H1 (cell line): ENCODE results near the gene TNFSF12. TPM values are rescaled to one million over a fixed set of nuclear protein-coding genes. Genes with fewer than 3 reads are reported as not detected.

ENCODE experiments used
- CTCF ChIA-PET: fragments of 300-600 bp; sonication (Branson Sonifier 250); formaldehyde crosslinking; loops from one replicate; lab custom pipeline; 2021; ENCODE audit not compliant: partially characterized antibody; lab: Charles Lee
- POLR2A ChIA-PET: fragments of 300-600 bp; sonication (Branson Sonifier 250); formaldehyde crosslinking; loops from one replicate; lab custom pipeline; 2021; ENCODE audit warnings: inconsistent platforms; ENCODE audit not compliant: partially characterized antibody; lab: Charles Lee
- DNase-seq, 2 experiments: peaks; one replicate each; pipeline versions ENCODE4 v3.0.0 to v3.0.0-alpha.2; 2010 to 2022; ENCODE audit warnings: low spot score in 2 of 2, low read depth in 1 of 2, mixed read lengths in 1 of 2
- FAIRE-seq: peaks from 2 replicates; lab custom pipeline; 2011; peaks lifted over from hg19 to GRCh38; lab: Jason Lieb, UNC
- H2AFZ ChIP-seq: 2 replicates; pipeline ENCODE4 v1.8.1; 2012; ENCODE audit warnings: low read length, inconsistent platforms
- H2AK5ac ChIP-seq: 2 replicates; pipeline ENCODE4 v1.6.1; 2013; ENCODE audit warnings: low read depth, low read length
- H2BK120ac ChIP-seq: replicated peaks from 2 replicates; pipeline ENCODE3; 2013; ENCODE audit warnings: low read depth, low read length, inconsistent platforms
- H2BK12ac ChIP-seq: 2 replicates; pipeline ENCODE4 v1.6.1; 2013; ENCODE audit warnings: low read depth, low read length
- H2BK15ac ChIP-seq: 2 replicates; pipeline ENCODE4 v1.6.1; 2013; ENCODE audit warnings: low read length
- H2BK20ac ChIP-seq: 2 replicates; pipeline ENCODE4 v1.6.1; 2013; ENCODE audit warnings: low read length
- H2BK5ac ChIP-seq: 2 replicates; pipeline ENCODE4 v1.6.1; 2013; ENCODE audit warnings: low read depth, low read length
- H3K14ac ChIP-seq: 2 replicates; pipeline ENCODE4 v1.6.1; 2013; ENCODE audit warnings: inconsistent platforms; ENCODE audit not compliant: insufficient read length
- H3K18ac ChIP-seq: 2 replicates; pipeline ENCODE4 v1.6.1; 2013; ENCODE audit warnings: low read length; ENCODE audit errors: extremely low read depth
- H3K23ac ChIP-seq: 2 replicates; pipeline ENCODE4 v1.6.1; 2013; ENCODE audit warnings: inconsistent platforms; ENCODE audit not compliant: insufficient read length
- H3K23me2 ChIP-seq: 2 replicates; pipeline ENCODE4 v1.6.1; 2013; ENCODE audit warnings: low read depth, low read length
- H3K27ac ChIP-seq: 2 replicates; pipeline ENCODE4 v1.6.1; 2011; ENCODE audit warnings: low read depth, low read length, inconsistent platforms
- H3K27me3 ChIP-seq, 4 experiments: replicated peaks in 1 of 4; 1 replicate in 1 of 4; 2 replicates in 3 of 4; pipeline versions ENCODE4 v1.6.1 to v1.8.1; 2011 to 2013; ENCODE audit warnings: low read length in 3 of 4, mild to moderate bottlenecking in 3 of 4, inconsistent platforms in 2 of 4, mixed read lengths in 2 of 4, moderate library complexity in 1 of 4; ENCODE audit not compliant: control insufficient read depth in 3 of 4, insufficient read depth in 3 of 4; ENCODE audit errors: extremely low read depth in 1 of 4
- H3K36me3 ChIP-seq, 4 experiments: 2 replicates each; pipeline versions ENCODE4 v1.6.1 to v1.8.1; 2011 to 2013; ENCODE audit warnings: mild to moderate bottlenecking in 4 of 4, low read length in 3 of 4, moderate library complexity in 2 of 4, control low read depth in 1 of 4, inconsistent platforms in 1 of 4; ENCODE audit not compliant: insufficient read depth in 4 of 4, control insufficient read depth in 2 of 4
- H3K4ac ChIP-seq: replicated peaks from 2 replicates; pipeline ENCODE3; 2013; ENCODE audit warnings: low read length, low read depth, mixed read lengths, inconsistent platforms; ENCODE audit not compliant: insufficient read length
- H3K4me1 ChIP-seq, 4 experiments: replicated peaks in 1 of 4; 1 replicate in 1 of 4; 2 replicates in 3 of 4; pipeline versions ENCODE4 v1.6.1 to v1.8.1; 2011 to 2013; ENCODE audit warnings: low read length in 3 of 4, inconsistent platforms in 2 of 4, mixed read lengths in 1 of 4; ENCODE audit not compliant: insufficient read depth in 4 of 4, control insufficient read depth in 3 of 4
- H3K4me2 ChIP-seq, 2 experiments: 2 replicates each; pipeline versions ENCODE4 v1.6.1 to v1.8.1; 2011 to 2013; ENCODE audit warnings: low read depth in 2 of 2, low read length in 2 of 2, control low read depth in 1 of 2, inconsistent platforms in 1 of 2, mild to moderate bottlenecking in 1 of 2; ENCODE audit not compliant: insufficient read depth in 1 of 2
- H3K4me3 ChIP-seq, 4 experiments: fragments of 200-600, 300-600 bp in 1 of 4; sonication (generic), shearing (Covaris generic), sonication (Bioruptor Twin) in 1 of 4; 2 replicates each; pipeline versions ENCODE4 v1.5.1 to v1.8.1; 2011 to 2016; ENCODE audit warnings: low read length in 4 of 4, low read depth in 3 of 4, control low read depth in 2 of 4, inconsistent platforms in 2 of 4, mild to moderate bottlenecking in 2 of 4, mixed read lengths in 1 of 4, moderate library complexity in 1 of 4; ENCODE audit not compliant: insufficient read depth in 2 of 4; ENCODE audit errors: extremely low read depth in 1 of 4
- H3K56ac ChIP-seq: replicated peaks from 2 replicates; pipeline ENCODE3; 2013; ENCODE audit warnings: low read depth, mild to moderate bottlenecking, mixed read lengths, low read length, inconsistent platforms; ENCODE audit not compliant: insufficient read length
- H3K79me1 ChIP-seq: 2 replicates; pipeline ENCODE4 v1.6.1; 2013; ENCODE audit warnings: low read depth, low read length, control low read depth
- H3K79me2 ChIP-seq, 2 experiments: 2 replicates each; pipeline versions ENCODE4 v1.6.1 to v1.8.1; 2012 to 2013; ENCODE audit warnings: low read length in 2 of 2, mild to moderate bottlenecking in 2 of 2, inconsistent platforms in 1 of 2; ENCODE audit not compliant: insufficient read depth in 2 of 2, control insufficient read depth in 1 of 2
- H3K9ac ChIP-seq, 4 experiments: replicated peaks in 1 of 4; 1 replicate in 1 of 4; 2 replicates in 3 of 4; pipeline versions ENCODE4 v1.6.1 to v1.8.1; 2011 to 2013; ENCODE audit warnings: low read depth in 3 of 4, low read length in 3 of 4, control low read depth in 2 of 4, mild to moderate bottlenecking in 2 of 4, moderate library complexity in 2 of 4, inconsistent platforms in 1 of 4; ENCODE audit errors: extremely low read depth in 1 of 4
- H3K9me3 ChIP-seq, 2 experiments: 2 replicates each; pipeline versions ENCODE4 v1.6.1 to v1.8.1; 2012 to 2013; ENCODE audit warnings: mild to moderate bottlenecking in 2 of 2, moderate library complexity in 2 of 2, control low read depth in 1 of 2, inconsistent platforms in 1 of 2, low read depth in 1 of 2, low read length in 1 of 2, mixed read lengths in 1 of 2; ENCODE audit not compliant: insufficient read depth in 2 of 2
- H4K20me1 ChIP-seq, 2 experiments: replicated peaks in 1 of 2; 2 replicates each; pipeline versions ENCODE3 to v1.8.1; 2011 to 2013; ENCODE audit warnings: inconsistent platforms in 2 of 2, low read length in 2 of 2, mild to moderate bottlenecking in 1 of 2; ENCODE audit not compliant: insufficient read depth in 2 of 2, control insufficient read depth in 1 of 2
- H4K5ac ChIP-seq: 2 replicates; pipeline ENCODE4 v1.6.1; 2013; ENCODE audit warnings: low read length, low read depth, mixed read lengths, inconsistent platforms; ENCODE audit not compliant: insufficient read length
- H4K8ac ChIP-seq: 2 replicates; pipeline ENCODE4 v1.8.0; 2013; ENCODE audit warnings: mild to moderate bottlenecking, moderate library complexity, low read length, inconsistent platforms; ENCODE audit not compliant: insufficient read depth; ENCODE audit errors: extremely low read depth
- H4K91ac ChIP-seq: replicated peaks from 2 replicates; pipeline ENCODE3; 2013; ENCODE audit warnings: low read length, mixed read lengths, inconsistent platforms; ENCODE audit not compliant: insufficient read length
- PHF8 ChIP-seq: fragments of 200-600 bp; sonication (generic); conservative IDR thresholded peaks from 2 replicates; pipeline ENCODE4 v1.7.1; 2012; ENCODE audit warnings: low read depth, mild to moderate bottlenecking, inconsistent platforms, low read length, moderate library complexity
- RAD21 ChIP-seq, 2 experiments: IDR thresholded peaks in 1 of 2; conservative IDR thresholded peaks in 1 of 2; 2 replicates each; pipeline ENCODE4 v1.6.1; 2011; ENCODE audit warnings: low read depth in 2 of 2, low read length in 2 of 2, improper control_type of control experiment in 1 of 2, inconsistent platforms in 1 of 2, mild to moderate bottlenecking in 1 of 2, moderate library complexity in 1 of 2
- SIRT6 ChIP-seq: IDR thresholded peaks from one replicate; pipeline ENCODE4 v1.7.1; 2012; ENCODE audit warnings: low read length, inconsistent platforms
- SUZ12 ChIP-seq: fragments of 200-600 bp; sonication (generic); IDR thresholded peaks from 2 replicates; pipeline ENCODE4 v1.6.1; 2012; ENCODE audit warnings: mild to moderate bottlenecking, inconsistent platforms, low read length, moderate library complexity, mixed read lengths
- TBP ChIP-seq: IDR thresholded peaks from 2 replicates; pipeline ENCODE4 v1.6.1; 2011; ENCODE audit warnings: low read depth, low read length, improper control_type of control experiment
- WGBS, 2 experiments: shearing (Covaris generic) in 1 of 2; methylation state at CpG; one replicate each; pipeline versions ENCODE4 v1.1.6 to v1.1.7; 2013 to 2015; ENCODE audit warnings: low lambda C conversion rate in 2 of 2, mixed read lengths in 2 of 2, inconsistent platforms in 1 of 2, low coverage in 1 of 2, missing lambda C conversion rate in 1 of 2; ENCODE audit not compliant: insufficient replicate concordance in 2 of 2, insufficient coverage in 1 of 2, insufficient read length in 1 of 2; ENCODE audit errors: extremely low coverage in 1 of 2, missing lambda C conversion rate in 1 of 2; 5-methylcytosine and 5-hydroxymethylcytosine counted together
- polyA plus RNA-seq, 7 experiments: library from polyadenylated mRNA; depleted of rRNA in 3 of 7; stranded (reverse) in 5 of 7; unstranded in 2 of 7; fragments of >200 nt in 5 of 7; fragments of 200-250 nt in 2 of 7; gene quantifications; 1 replicate in 5 of 7; 2 replicates in 1 of 7; 4 replicates in 1 of 7; pipeline versions ENCODE4 v1.2.1 to v1.2.3, GENCODE V29; 2011 to 2013; ENCODE audit warnings: missing spikeins in 2 of 7, mixed read lengths in 2 of 7
- total RNA-seq: library from RNA; stranded (reverse); fragmentation: NEBNext Ultra II Directional; extraction: Animal tissue kit (Norgen Biotek cat#: 25700); gene quantifications from 2 replicates; pipeline ENCODE4 v1.2.1, GENCODE V29; 2021

The TNFSF12 gene
- total and polyA plus RNA-seq, 2 of the 8 experiments (the other 6 are each of a cell fraction or from before 2014, with no cell fraction given), result 7.2 to 9.6 TPM

- H3K79me1 ChIP-seq, result no peaks in the 10 kb centered on the region
- POLR2A ChIA-PET, result interaction anchor here (1.3 to 1.5 kb wide), 3 partner anchors 10 to 38 kb away, joined by 3 to 4 read pairs (median 4); partner anchors contain the start of gene TNFSF12
- no peak for TF ChIP-seq RAD21 (IDR thresholded peaks at IDR 0.05 in 1 of 2, conservative IDR thresholded peaks at IDR 0.05 in 1 of 2; ENCODE audit: low read depth in 2 of 2, low read length in 2 of 2)
- TF ChIP-seq PHF8, result no peak
- TF ChIP-seq SIRT6, result no peak
- TF ChIP-seq SUZ12, result no peak
- no peak for TF ChIP-seq TBP
- H3K4me1 ChIP-seq, result no peaks in the 10 kb centered on the region
- no peak overlapping the region for H4K8ac ChIP-seq
- H2BK5ac ChIP-seq, result no peak overlapping the region
- H4K5ac ChIP-seq, result no peak overlapping the region
- H3K56ac ChIP-seq, result no peak overlapping the region
- no peak for FAIRE-seq
- H2BK20ac ChIP-seq, result no peak overlapping the region
- H3K36me3 ChIP-seq, result no peaks in the 10 kb centered on the region
- H3K27ac ChIP-seq, result no peak overlapping the region
- H3K9me3 ChIP-seq, result peaks cover 0 to 4% of the 10 kb centered on the region in 2 experiments; a peak in 1 of 4 replicates
- H3K79me2 ChIP-seq, result no peaks in the 10 kb centered on the region
- no peak for DNase-seq
- no peak overlapping the region for H3K18ac ChIP-seq
- no peak overlapping the region for H2BK12ac ChIP-seq
- H3K23ac ChIP-seq, result no peak overlapping the region
- no peak overlapping the region for H4K91ac ChIP-seq
- no peak overlapping the region for H3K9ac ChIP-seq
- 90% methylated on average over 3 of the region's 3 CpGs; no CpG with 5 or more reads in 1 of the 2 experiments for WGBS, 2 experiments
- no peak overlapping the region for H3K4me3 ChIP-seq
- H3K4ac ChIP-seq, result no peak overlapping the region
- H3K27me3 ChIP-seq, result no peaks in the 10 kb centered on the region; a peak in 1 of 7 replicates
- no peak overlapping the region for H2AFZ ChIP-seq
- CTCF ChIA-PET, result interaction anchor here (0.7 to 3.8 kb wide), 5 partner anchors 15 to 24 kb away, joined by 3 to 14 read pairs (median 5); no protein-coding TSS in a partner anchor
- H4K20me1 ChIP-seq, result no peaks in the 10 kb centered on the region
- H3K4me2 ChIP-seq, result no peak overlapping the region
- H2AK5ac ChIP-seq, result no peak overlapping the region
- no peaks in the 10 kb centered on the region for H3K23me2 ChIP-seq
- H3K14ac ChIP-seq, result no peak overlapping the region
- H2BK120ac ChIP-seq, result no peak overlapping the region
- no peak overlapping the region for H2BK15ac ChIP-seq
Observed at GRCh38 chr17:7538050-7538449, 10.8 kb upstream of the TNFSF12 start.
